Sigmoid colon (tissue), 7 donors: ENCODE measurements around the gene KRTAP16-1. TPM values are rescaled to one million over a fixed set of nuclear protein-coding genes. Genes with fewer than 3 reads are reported as not detected.

Experiments used
- DNase-seq: peaks from one replicate; pipeline ENCODE4 v3.0.0-alpha.2; 2019
- H3K27ac ChIP-seq, 4 donors: fragments of 200-600 bp; sonication (generic); one replicate each; pipeline ENCODE4 v1.5.1; 2016 to 2019; ENCODE audit warnings: mild to moderate bottlenecking in 1 of 4
- H3K27me3 ChIP-seq, 3 donors: fragments of 200-600 bp; sonication (generic); one replicate each; pipeline ENCODE4 v1.5.1; 2019; ENCODE audit warnings: mild to moderate bottlenecking in 1 of 3
- H3K36me3 ChIP-seq, 4 donors: fragments of 200-600 bp; sonication (generic); one replicate each; pipeline ENCODE4 v1.5.1; 2016 to 2019
- H3K4me1 ChIP-seq, 4 donors: fragments of 200-600 bp; sonication (generic); one replicate each; pipeline ENCODE4 v1.5.1; 2017 to 2019
- H3K4me3 ChIP-seq, 4 donors: fragments of 200-600 bp; sonication (generic); one replicate each; pipeline ENCODE4 v1.5.1; 2017 to 2019; ENCODE audit warnings: mild to moderate bottlenecking in 2 of 4, moderate library complexity in 1 of 4
- H3K9me3 ChIP-seq, 4 donors: fragments of 200-600 bp in 3 of 4; sonication (generic) in 3 of 4; one replicate each; pipeline versions ENCODE4 v1.5.1 to v1.6.1; 2013 to 2019
- CTCF ChIP-seq, 4 experiments: fragments of 450-650 bp in 3 of 4; fragments of 200-600 bp in 1 of 4; IDR thresholded peaks; one replicate each; pipeline ENCODE4 v1.5.1; 2016 to 2019; ENCODE audit warnings: antibody characterized with exemption in 4 of 4, mild to moderate bottlenecking in 3 of 4, moderate library complexity in 2 of 4
- EP300 ChIP-seq, 4 donors: sonication (generic); formaldehyde crosslinking; IDR thresholded peaks; one replicate each; pipeline ENCODE4 v1.6.1; 2017; ENCODE audit warnings: antibody characterized with exemption in 4 of 4
- POLR2A ChIP-seq, 2 donors: fragments of 450-650 bp; IDR thresholded peaks; one replicate each; pipeline ENCODE4 v1.6.1; 2016; ENCODE audit warnings: antibody characterized with exemption in 2 of 2, mild to moderate bottlenecking in 2 of 2, moderate library complexity in 2 of 2
- POLR2AphosphoS5 ChIP-seq, 4 donors: sonication (generic); formaldehyde crosslinking; IDR thresholded peaks; one replicate each; pipeline ENCODE4 v1.6.1; 2017; ENCODE audit warnings: antibody characterized with exemption in 4 of 4
- WGBS, 2 donors: extraction: QIAGEN DNeasy Blood & Tissue Kit; methylation state at CpG; one replicate each; pipeline ENCODE4 v1.1.7; 2013; 5-methylcytosine and 5-hydroxymethylcytosine counted together
- intact Hi-C: fragments of 100-400 bp; cut with DNase I; formaldehyde crosslinking; loops from one replicate; pipeline ENCODE4 v1.15.1; 2023
- polyA plus RNA-seq, 3 donors: library from polyadenylated mRNA; stranded (reverse); fragments of 200-250 nt; gene quantifications; one replicate each; pipeline ENCODE4 v1.2.3, GENCODE V29; 2013
- total RNA-seq, 4 donors: library from RNA; depleted of rRNA; stranded (reverse); fragments of >200 nt; gene quantifications; one replicate each; pipeline ENCODE4 v1.1.0, GENCODE V29; 2016
- donor health status: healthy with polysubstance abuse.
- donor health status: Bipolar disorder and iron deficiency.
- donor health status: healthy.

KRTAP16-1 gene
- total and polyA plus RNA-seq, 7 donors: not detected

DNA sequence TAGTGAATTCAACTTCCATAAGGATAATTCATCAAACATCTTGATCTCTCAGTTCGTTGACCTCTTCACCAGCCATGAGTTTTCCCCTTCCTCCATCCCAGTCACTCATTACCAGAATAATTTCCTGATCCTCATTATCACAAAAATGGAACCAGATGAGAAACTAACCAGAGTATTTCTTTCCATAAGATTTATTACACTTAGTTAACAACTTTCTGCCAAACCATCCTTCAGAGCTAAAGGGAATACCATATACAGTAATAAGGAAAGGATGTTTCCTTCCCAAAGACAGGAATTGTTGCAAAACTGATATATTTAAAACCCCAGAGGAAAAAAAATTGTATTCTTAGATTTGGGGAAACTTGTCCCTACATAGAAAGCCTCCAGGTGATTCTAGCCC is 15.1 kb downstream of the KRTAP16-1 start:
- 87 to 92% methylated on average over 1 of the region's 1 CpG for WGBS, 2 donors
- no peaks in the 10 kb centered on the region for H3K36me3 ChIP-seq
- no peak for DNase-seq
- no peak overlapping the region for H3K4me3 ChIP-seq
- TF ChIP-seq POLR2AphosphoS5 (IDR thresholded peaks at IDR 0.05) (no peak), POLR2A (IDR thresholded peaks at IDR 0.05) (no peak), EP300 (IDR thresholded peaks at IDR 0.05) (no peak), CTCF (IDR thresholded peaks at IDR 0.05) (no peak)
- intact Hi-C loops: no loop called here
- H3K9me3 ChIP-seq: no peaks in the 10 kb centered on the region
- H3K4me1 ChIP-seq: no peaks in the 10 kb centered on the region
- no peak overlapping the region for H3K27ac ChIP-seq
- no peaks in the 10 kb centered on the region for H3K27me3 ChIP-seq

GRCh38 chr17:41287050-41287449 is 22.1 kb downstream of the KRTAP16-1 start:
- H3K9me3 ChIP-seq: no peaks in the 10 kb centered on the region
- H3K4me3 ChIP-seq: no peak overlapping the region
- intact Hi-C loops: no loop called here
- peaks cover 0 to 7% (median 3%) of the 10 kb centered on the region in 4 donors for H3K4me1 ChIP-seq
- WGBS, 2 donors: 28 to 58% methylated on average over 3 of the region's 3 CpGs
- no peak for DNase-seq
- no peak overlapping the region for H3K27ac ChIP-seq
- no peaks in the 10 kb centered on the region for H3K36me3 ChIP-seq
- TF ChIP-seq POLR2AphosphoS5 (IDR thresholded peaks at IDR 0.05) (no peak), CTCF (IDR thresholded peaks at IDR 0.05) (no peak), POLR2A (IDR thresholded peaks at IDR 0.05) (no peak), EP300 (IDR thresholded peaks at IDR 0.05) (no peak)
- no peaks in the 10 kb centered on the region for H3K27me3 ChIP-seq

DNA sequence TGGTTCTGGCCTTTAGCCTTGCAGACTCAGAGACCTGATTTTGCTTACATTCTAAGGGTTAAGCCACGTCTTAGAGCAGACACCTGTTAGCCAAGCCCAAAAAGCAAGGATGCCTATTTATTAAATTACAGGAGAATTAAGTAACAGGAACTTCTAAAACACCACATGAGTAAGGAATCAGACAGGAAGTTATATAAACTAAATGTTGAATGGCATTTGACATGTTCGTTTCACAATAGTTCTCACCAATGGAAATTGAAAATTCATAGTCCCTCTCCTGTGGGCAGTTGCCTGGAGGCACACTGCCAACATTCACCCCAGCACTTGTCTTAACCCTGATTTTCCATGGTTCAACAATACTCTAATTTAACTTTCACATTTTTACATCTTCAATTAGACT is 24.6 kb downstream of the KRTAP16-1 start:
- Histone ChIP-seq H3K9me3 (no peaks in the 10 kb centered on the region), H3K27me3 (no peaks in the 10 kb centered on the region), H3K36me3 (no peaks in the 10 kb centered on the region), H3K4me1 (peaks cover 0 to 7% (median 3%) of the 10 kb centered on the region in 4 donors), H3K4me3 (no peak overlapping the region), H3K27ac (no peak overlapping the region)
- WGBS, 2 donors: 26 to 54% methylated on average over 2 of the region's 2 CpGs
- intact Hi-C loops: no loop called here
- no peak for DNase-seq
- TF ChIP-seq EP300 (IDR thresholded peaks at IDR 0.05) (no peak), POLR2AphosphoS5 (IDR thresholded peaks at IDR 0.05) (no peak), POLR2A (IDR thresholded peaks at IDR 0.05) (no peak), CTCF (IDR thresholded peaks at IDR 0.05) (no peak)

DNA sequence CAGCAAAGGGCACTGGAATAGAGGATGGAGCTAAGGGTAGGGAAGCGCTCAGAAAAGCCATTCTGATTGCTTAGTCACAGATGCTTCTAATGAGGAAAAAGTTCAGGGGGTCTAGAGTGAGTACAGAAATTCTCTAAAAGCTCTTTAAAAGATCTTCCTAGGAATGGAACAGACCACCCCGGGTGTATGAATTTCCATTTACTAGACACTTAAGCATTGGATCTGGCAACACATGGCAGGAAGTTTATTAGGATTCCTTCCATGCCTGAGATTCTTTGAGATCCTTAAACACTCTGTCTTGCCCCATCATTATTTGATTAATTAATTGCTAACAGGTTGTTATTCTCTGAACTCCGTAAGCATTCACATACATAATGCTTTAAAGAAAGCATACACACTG is 25.1 kb downstream of the KRTAP16-1 start:
- no peak for DNase-seq
- no peak for TF ChIP-seq POLR2A (IDR thresholded peaks at IDR 0.05)
- TF ChIP-seq EP300 (IDR thresholded peaks at IDR 0.05): no peak
- TF ChIP-seq POLR2AphosphoS5 (IDR thresholded peaks at IDR 0.05): no peak
- no peak for TF ChIP-seq CTCF (IDR thresholded peaks at IDR 0.05)
- intact Hi-C loops: no loop called here
- H3K27me3 ChIP-seq: no peaks in the 10 kb centered on the region
- 63 to 71% methylated on average over 3 of the region's 3 CpGs for WGBS, 2 donors
- no peak overlapping the region for H3K4me3 ChIP-seq
- no peak overlapping the region for H3K27ac ChIP-seq
- peaks cover 0 to 7% (median 3%) of the 10 kb centered on the region in 4 donors for H3K4me1 ChIP-seq
- H3K36me3 ChIP-seq: no peaks in the 10 kb centered on the region
- H3K9me3 ChIP-seq: no peaks in the 10 kb centered on the region
